Measurements from ENCODE around the gene RABGAP1L.

Gene RABGAP1L

GRCh38 chr1:174797398-174797797 lies 638.1 kb downstream of the RABGAP1L start:
- H3K4me3 Mint-ChIP-seq, result no peak overlapping the region

GRCh38 chr1:174799136-174799479 lies 639.8 kb downstream of the RABGAP1L start:
- Mint-ChIP-seq H3K9me3 (no peaks in the 10 kb centered on the region), H3K4me1 (no peaks in the 10 kb centered on the region), H3K36me3 (ENCODE audit: low read depth) (no peaks in the 10 kb centered on the region), H3K27me3 (ENCODE audit: low read depth) (no peaks in the 10 kb centered on the region), H3K4me3 (no peak overlapping the region), H3K27ac (no peak overlapping the region)
- TF ChIP-seq, protein P1, sequence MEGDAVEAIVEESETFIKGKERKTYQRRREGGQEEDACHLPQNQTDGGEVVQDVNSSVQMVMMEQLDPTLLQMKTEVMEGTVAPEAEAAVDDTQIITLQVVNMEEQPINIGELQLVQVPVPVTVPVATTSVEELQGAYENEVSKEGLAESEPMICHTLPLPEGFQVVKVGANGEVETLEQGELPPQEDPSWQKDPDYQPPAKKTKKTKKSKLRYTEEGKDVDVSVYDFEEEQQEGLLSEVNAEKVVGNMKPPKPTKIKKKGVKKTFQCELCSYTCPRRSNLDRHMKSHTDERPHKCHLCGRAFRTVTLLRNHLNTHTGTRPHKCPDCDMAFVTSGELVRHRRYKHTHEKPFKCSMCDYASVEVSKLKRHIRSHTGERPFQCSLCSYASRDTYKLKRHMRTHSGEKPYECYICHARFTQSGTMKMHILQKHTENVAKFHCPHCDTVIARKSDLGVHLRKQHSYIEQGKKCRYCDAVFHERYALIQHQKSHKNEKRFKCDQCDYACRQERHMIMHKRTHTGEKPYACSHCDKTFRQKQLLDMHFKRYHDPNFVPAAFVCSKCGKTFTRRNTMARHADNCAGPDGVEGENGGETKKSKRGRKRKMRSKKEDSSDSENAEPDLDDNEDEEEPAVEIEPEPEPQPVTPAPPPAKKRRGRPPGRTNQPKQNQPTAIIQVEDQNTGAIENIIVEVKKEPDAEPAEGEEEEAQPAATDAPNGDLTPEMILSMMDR (IDR thresholded peaks at IDR 0.05; ENCODE audit: unreplicated experiment in 3 of 3), result no peak

More at GRCh38 chr1:174797398-174797797, 638.1 kb downstream of the RABGAP1L start:
- TF ChIP-seq, protein P1 (IDR thresholded peaks at IDR 0.05; ENCODE audit: unreplicated experiment in 3 of 3), result no peak
- H3K27me3 Mint-ChIP-seq (ENCODE audit: low read depth), result no peaks in the 10 kb centered on the region
- H3K27ac Mint-ChIP-seq, result peak overlapping the region in 1 of 3 experiments; percentile 55
- no peaks in the 10 kb centered on the region for H3K9me3 Mint-ChIP-seq
- H3K4me1 Mint-ChIP-seq, result no peaks in the 10 kb centered on the region
- H3K36me3 Mint-ChIP-seq (ENCODE audit: low read depth), result no peaks in the 10 kb centered on the region

DNA sequence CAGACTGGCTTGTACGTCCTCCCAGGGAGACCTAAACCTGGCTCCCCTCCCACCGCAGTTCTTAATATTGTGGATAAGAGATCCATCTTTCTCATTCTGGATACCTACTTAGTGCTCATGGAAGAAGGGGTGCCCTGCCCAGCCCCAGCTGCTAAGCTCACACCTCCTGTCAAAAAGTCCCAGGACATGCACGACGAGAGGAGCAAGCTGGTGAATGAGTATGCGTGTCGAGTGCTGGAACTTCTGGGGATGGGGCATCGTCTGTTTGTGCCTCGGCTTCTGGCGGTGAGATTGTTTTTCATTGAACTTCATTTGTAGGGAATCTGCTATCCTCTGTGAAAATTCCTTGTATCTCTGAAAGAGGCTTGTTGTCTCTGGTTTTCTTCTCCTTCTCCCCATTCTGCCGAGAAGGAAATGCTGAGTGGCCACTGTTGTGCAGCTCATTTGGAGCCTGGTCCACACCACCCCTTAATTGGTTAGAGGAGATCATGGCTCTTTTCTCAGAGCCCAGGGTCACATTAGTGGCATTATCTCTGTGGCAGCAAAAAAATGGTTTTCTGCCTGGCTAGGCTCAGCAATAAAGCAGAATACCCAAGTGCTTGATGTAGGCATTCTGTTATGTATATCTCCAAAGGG lies 641.0 kb downstream of the RABGAP1L start:
- no peak overlapping the region for H3K4me3 Mint-ChIP-seq
- H3K36me3 Mint-ChIP-seq (ENCODE audit: low read depth), result no peaks in the 10 kb centered on the region
- TF ChIP-seq, protein P1 (IDR thresholded peaks at IDR 0.05; ENCODE audit: unreplicated experiment in 3 of 3), result no peak
- no peaks in the 10 kb centered on the region for H3K4me1 Mint-ChIP-seq
- H3K27me3 Mint-ChIP-seq (ENCODE audit: low read depth), result no peaks in the 10 kb centered on the region
- no peaks in the 10 kb centered on the region for H3K9me3 Mint-ChIP-seq
- no peak overlapping the region for H3K27ac Mint-ChIP-seq

DNA sequence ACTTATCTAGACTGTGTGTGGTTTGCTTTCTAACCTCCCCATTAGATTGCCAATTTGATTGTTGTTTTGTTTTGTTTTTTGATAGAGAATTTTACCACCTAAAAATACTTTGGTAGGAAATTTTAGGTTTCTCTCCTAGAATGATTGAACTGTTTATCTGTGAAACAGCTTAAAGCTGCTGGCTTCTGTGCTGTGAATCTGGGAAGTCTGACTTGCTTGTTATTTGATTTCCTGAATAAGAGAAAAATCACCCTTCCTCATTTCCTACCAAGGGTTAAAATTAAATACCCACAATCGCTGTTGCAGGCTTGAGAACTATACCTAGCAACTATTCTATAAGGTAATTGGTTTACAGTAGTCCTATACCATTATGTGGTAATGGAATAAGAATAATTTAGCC lies 641.6 kb downstream of the RABGAP1L start:
- Mint-ChIP-seq H3K27ac (no peak overlapping the region), H3K4me1 (no peaks in the 10 kb centered on the region), H3K27me3 (ENCODE audit: low read depth) (no peaks in the 10 kb centered on the region), H3K4me3 (no peak overlapping the region), H3K9me3 (no peaks in the 10 kb centered on the region), H3K36me3 (ENCODE audit: low read depth) (no peaks in the 10 kb centered on the region)
- TF ChIP-seq, protein P1 (IDR thresholded peaks at IDR 0.05; ENCODE audit: unreplicated experiment in 3 of 3), result no peak

GRCh38 chr1:174809755-174810280 lies 650.5 kb downstream of the RABGAP1L start:
- TF ChIP-seq, protein P1 (IDR thresholded peaks at IDR 0.05; ENCODE audit: unreplicated experiment in 3 of 3), result no peak
- no peaks in the 10 kb centered on the region for H3K36me3 Mint-ChIP-seq (ENCODE audit: low read depth)
- H3K9me3 Mint-ChIP-seq, result no peaks in the 10 kb centered on the region
- H3K27ac Mint-ChIP-seq, result no peak overlapping the region
- H3K4me3 Mint-ChIP-seq, result no peak overlapping the region
- no peaks in the 10 kb centered on the region for H3K4me1 Mint-ChIP-seq
- H3K27me3 Mint-ChIP-seq (ENCODE audit: low read depth), result no peaks in the 10 kb centered on the region

- H3K4me1 Mint-ChIP-seq, result no peaks in the 10 kb centered on the region
- no peak overlapping the region for H3K4me3 Mint-ChIP-seq
- no peak overlapping the region for H3K27ac Mint-ChIP-seq
- H3K27me3 Mint-ChIP-seq (ENCODE audit: low read depth), result no peaks in the 10 kb centered on the region
- TF ChIP-seq, protein P1 (IDR thresholded peaks at IDR 0.05; ENCODE audit: unreplicated experiment in 3 of 3), result no peak
- no peaks in the 10 kb centered on the region for H3K36me3 Mint-ChIP-seq (ENCODE audit: low read depth)
- H3K9me3 Mint-ChIP-seq, result no peaks in the 10 kb centered on the region
Measured at GRCh38 chr1:174812016-174812415, 652.7 kb downstream of the RABGAP1L start.
